C4-2B (cell line): ENCODE measurements around the gene SATB1.

Experiments used
- H3K27ac ChIP-seq: fragments of 450-650 bp; 2 replicates; pipeline ENCODE4 v1.5.1; 2017
- ZFX ChIP-seq: fragments of 450-650 bp; IDR thresholded peaks from 2 replicates; pipeline ENCODE4 v1.6.1; 2017
- TF ChIP-seq, protein P1 (sequence below): fragments of 450-650 bp; conservative IDR thresholded peaks from 2 replicates; pipeline ENCODE4 v1.5.1; 2017; ENCODE audit warnings: mild to moderate bottlenecking

SATB1 gene

DNA sequence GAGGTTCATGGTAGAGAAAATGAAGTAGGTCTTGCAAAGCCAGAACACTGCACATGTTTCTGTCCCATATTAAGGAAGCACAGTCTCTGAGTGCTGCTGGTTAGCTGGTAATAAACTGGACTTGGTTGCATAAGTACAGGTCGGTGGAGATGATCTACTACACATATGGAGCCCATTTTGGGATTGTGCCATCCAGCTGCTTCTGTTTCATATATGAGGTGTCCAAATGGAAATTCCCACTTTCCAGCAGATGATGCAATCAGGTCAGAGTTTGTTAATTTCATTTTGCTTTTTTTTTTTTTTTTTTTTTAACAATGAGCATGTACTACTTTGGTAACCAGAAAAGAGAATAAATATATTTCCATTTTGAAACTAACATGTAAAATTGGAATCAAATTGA lies 122.6 kb downstream of the SATB1 start:
- TF ChIP-seq, protein P1, sequence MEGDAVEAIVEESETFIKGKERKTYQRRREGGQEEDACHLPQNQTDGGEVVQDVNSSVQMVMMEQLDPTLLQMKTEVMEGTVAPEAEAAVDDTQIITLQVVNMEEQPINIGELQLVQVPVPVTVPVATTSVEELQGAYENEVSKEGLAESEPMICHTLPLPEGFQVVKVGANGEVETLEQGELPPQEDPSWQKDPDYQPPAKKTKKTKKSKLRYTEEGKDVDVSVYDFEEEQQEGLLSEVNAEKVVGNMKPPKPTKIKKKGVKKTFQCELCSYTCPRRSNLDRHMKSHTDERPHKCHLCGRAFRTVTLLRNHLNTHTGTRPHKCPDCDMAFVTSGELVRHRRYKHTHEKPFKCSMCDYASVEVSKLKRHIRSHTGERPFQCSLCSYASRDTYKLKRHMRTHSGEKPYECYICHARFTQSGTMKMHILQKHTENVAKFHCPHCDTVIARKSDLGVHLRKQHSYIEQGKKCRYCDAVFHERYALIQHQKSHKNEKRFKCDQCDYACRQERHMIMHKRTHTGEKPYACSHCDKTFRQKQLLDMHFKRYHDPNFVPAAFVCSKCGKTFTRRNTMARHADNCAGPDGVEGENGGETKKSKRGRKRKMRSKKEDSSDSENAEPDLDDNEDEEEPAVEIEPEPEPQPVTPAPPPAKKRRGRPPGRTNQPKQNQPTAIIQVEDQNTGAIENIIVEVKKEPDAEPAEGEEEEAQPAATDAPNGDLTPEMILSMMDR, result no peak
- TF ChIP-seq ZFX, result no peak
- no peak overlapping the region for H3K27ac ChIP-seq

DNA sequence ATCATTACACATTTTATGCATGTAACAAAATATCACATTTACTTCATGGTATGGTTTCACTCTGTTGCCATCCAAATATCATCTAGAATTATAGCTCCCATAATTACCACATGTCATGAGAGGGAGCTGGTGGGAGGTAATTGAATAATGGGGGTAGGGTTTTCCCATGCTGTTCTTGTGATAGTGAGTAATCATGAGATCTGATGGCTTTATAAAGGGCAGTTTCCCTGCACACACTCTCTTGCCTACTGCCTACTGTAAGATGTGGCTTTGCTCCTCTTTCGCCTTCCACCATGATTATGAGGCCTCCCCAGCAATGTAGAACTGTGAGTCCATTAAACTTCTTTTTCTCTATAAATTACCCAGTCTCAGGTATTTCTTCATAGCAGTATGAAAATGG lies 123.4 kb downstream of the SATB1 start:
- no peak overlapping the region for H3K27ac ChIP-seq

DNA sequence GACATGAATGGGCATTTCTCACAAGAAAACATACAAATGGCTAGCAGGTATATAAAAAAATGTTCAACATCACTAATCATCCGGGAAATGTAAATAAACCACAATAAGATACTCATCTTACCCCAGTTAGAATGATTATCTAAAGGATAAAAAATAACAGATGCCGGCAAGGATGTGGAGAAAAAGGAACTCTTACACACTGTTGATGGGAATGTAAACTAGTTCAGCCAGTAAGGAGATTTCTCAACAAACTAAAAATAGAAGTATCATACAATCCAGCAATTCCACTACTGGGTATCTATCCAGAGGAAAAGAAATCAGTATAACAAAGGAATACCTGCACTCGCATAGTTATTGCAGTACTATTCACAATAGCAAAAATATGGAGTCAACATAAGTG lies 124.2 kb downstream of the SATB1 start:
- TF ChIP-seq ZFX, result no peak
- TF ChIP-seq, protein P1, result no peak
- no peak overlapping the region for H3K27ac ChIP-seq

More for the DNA sequence above, 123.4 kb downstream of the SATB1 start:
- TF ChIP-seq ZFX, result no peak
- TF ChIP-seq, protein P1, result no peak

DNA sequence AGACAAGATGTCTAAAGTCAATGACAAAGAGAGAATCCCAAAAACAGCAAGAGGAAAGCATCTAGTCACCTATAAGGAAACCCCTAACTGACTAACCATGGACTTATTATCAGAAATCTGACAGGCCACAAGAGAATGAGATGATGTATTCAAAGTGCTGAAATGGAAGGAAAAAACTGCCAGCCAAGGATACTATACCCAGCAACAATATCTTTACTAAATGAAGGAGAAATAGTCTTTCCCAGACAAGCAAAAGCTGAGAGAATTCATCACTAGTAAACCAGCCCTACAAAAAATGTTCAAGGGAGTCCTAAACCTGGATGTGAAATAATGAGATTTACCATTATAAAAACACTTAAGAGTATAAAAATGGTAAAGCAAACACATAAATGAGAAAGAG lies 128.0 kb downstream of the SATB1 start:
- TF ChIP-seq, protein P1, result no peak
- TF ChIP-seq ZFX, result no peak
- no peak overlapping the region for H3K27ac ChIP-seq
